Breast epithelium (tissue), 3 donors: ENCODE results near the gene LYPD3.

Source experiments
- CTCF ChIP-seq, 3 donors: fragments of 450-650 bp; IDR thresholded peaks; one replicate each; pipeline ENCODE4 v1.5.1; 2016 to 2017; ENCODE audit warnings: antibody characterized with exemption in 3 of 3, mild to moderate bottlenecking in 3 of 3, moderate library complexity in 3 of 3
- POLR2A ChIP-seq: fragments of 450-650 bp; IDR thresholded peaks from one replicate; pipeline ENCODE4 v1.6.1; 2016; ENCODE audit warnings: antibody characterized with exemption, mild to moderate bottlenecking, moderate library complexity

GRCh38 chr19:43506629-43507028 lies 41.2 kb upstream of the LYPD3 start:
- TF ChIP-seq POLR2A, result no peak
- no peak for TF ChIP-seq CTCF (IDR thresholded peaks at IDR 0.05)
